H1 (cell line): ENCODE data around the gene ANKRD36B. TPM values are rescaled to one million over a fixed set of nuclear protein-coding genes. Genes with fewer than 3 reads are reported as not detected.
"Not testable (repeated sequence)": the region's sequence is repeated elsewhere in the genome, so short reads cannot be mapped to it uniquely, and the experiment has no call there.

Experiments used
- CTCF ChIA-PET: fragments of 300-600 bp; sonication (Branson Sonifier 250); formaldehyde crosslinking; loops from one replicate; lab custom pipeline; 2021; ENCODE audit not compliant: partially characterized antibody; lab: Charles Lee
- POLR2A ChIA-PET: fragments of 300-600 bp; sonication (Branson Sonifier 250); formaldehyde crosslinking; loops from one replicate; lab custom pipeline; 2021; ENCODE audit warnings: inconsistent platforms; ENCODE audit not compliant: partially characterized antibody; lab: Charles Lee
- DNase-seq, 2 experiments: peaks; one replicate each; pipeline versions ENCODE4 v3.0.0 to v3.0.0-alpha.2; 2010 to 2022; ENCODE audit warnings: low spot score in 2 of 2, low read depth in 1 of 2, mixed read lengths in 1 of 2
- FAIRE-seq: peaks from 2 replicates; lab custom pipeline; 2011; peaks lifted over from hg19 to GRCh38; lab: Jason Lieb, UNC
- H2AFZ ChIP-seq: 2 replicates; pipeline ENCODE4 v1.8.1; 2012; ENCODE audit warnings: low read length, inconsistent platforms
- H2AK5ac ChIP-seq: 2 replicates; pipeline ENCODE4 v1.6.1; 2013; ENCODE audit warnings: low read depth, low read length
- H2BK120ac ChIP-seq: replicated peaks from 2 replicates; pipeline ENCODE3; 2013; ENCODE audit warnings: low read depth, low read length, inconsistent platforms
- H2BK12ac ChIP-seq: 2 replicates; pipeline ENCODE4 v1.6.1; 2013; ENCODE audit warnings: low read depth, low read length
- H2BK15ac ChIP-seq: 2 replicates; pipeline ENCODE4 v1.6.1; 2013; ENCODE audit warnings: low read length
- H2BK20ac ChIP-seq: 2 replicates; pipeline ENCODE4 v1.6.1; 2013; ENCODE audit warnings: low read length
- H2BK5ac ChIP-seq: 2 replicates; pipeline ENCODE4 v1.6.1; 2013; ENCODE audit warnings: low read depth, low read length
- H3K14ac ChIP-seq: 2 replicates; pipeline ENCODE4 v1.6.1; 2013; ENCODE audit warnings: inconsistent platforms; ENCODE audit not compliant: insufficient read length
- H3K18ac ChIP-seq: 2 replicates; pipeline ENCODE4 v1.6.1; 2013; ENCODE audit warnings: low read length; ENCODE audit errors: extremely low read depth
- H3K23ac ChIP-seq: 2 replicates; pipeline ENCODE4 v1.6.1; 2013; ENCODE audit warnings: inconsistent platforms; ENCODE audit not compliant: insufficient read length
- H3K23me2 ChIP-seq: 2 replicates; pipeline ENCODE4 v1.6.1; 2013; ENCODE audit warnings: low read depth, low read length
- H3K27ac ChIP-seq: 2 replicates; pipeline ENCODE4 v1.6.1; 2011; ENCODE audit warnings: low read depth, low read length, inconsistent platforms
- H3K27me3 ChIP-seq, 4 experiments: replicated peaks in 1 of 4; 1 replicate in 1 of 4; 2 replicates in 3 of 4; pipeline versions ENCODE4 v1.6.1 to v1.8.1; 2011 to 2013; ENCODE audit warnings: low read length in 3 of 4, mild to moderate bottlenecking in 3 of 4, inconsistent platforms in 2 of 4, mixed read lengths in 2 of 4, moderate library complexity in 1 of 4; ENCODE audit not compliant: control insufficient read depth in 3 of 4, insufficient read depth in 3 of 4; ENCODE audit errors: extremely low read depth in 1 of 4
- H3K36me3 ChIP-seq, 4 experiments: 2 replicates each; pipeline versions ENCODE4 v1.6.1 to v1.8.1; 2011 to 2013; ENCODE audit warnings: mild to moderate bottlenecking in 4 of 4, low read length in 3 of 4, moderate library complexity in 2 of 4, control low read depth in 1 of 4, inconsistent platforms in 1 of 4; ENCODE audit not compliant: insufficient read depth in 4 of 4, control insufficient read depth in 2 of 4
- H3K4ac ChIP-seq: replicated peaks from 2 replicates; pipeline ENCODE3; 2013; ENCODE audit warnings: low read length, low read depth, mixed read lengths, inconsistent platforms; ENCODE audit not compliant: insufficient read length
- H3K4me1 ChIP-seq, 4 experiments: replicated peaks in 1 of 4; 1 replicate in 1 of 4; 2 replicates in 3 of 4; pipeline versions ENCODE4 v1.6.1 to v1.8.1; 2011 to 2013; ENCODE audit warnings: low read length in 3 of 4, inconsistent platforms in 2 of 4, mixed read lengths in 1 of 4; ENCODE audit not compliant: insufficient read depth in 4 of 4, control insufficient read depth in 3 of 4
- H3K4me2 ChIP-seq, 2 experiments: 2 replicates each; pipeline versions ENCODE4 v1.6.1 to v1.8.1; 2011 to 2013; ENCODE audit warnings: low read depth in 2 of 2, low read length in 2 of 2, control low read depth in 1 of 2, inconsistent platforms in 1 of 2, mild to moderate bottlenecking in 1 of 2; ENCODE audit not compliant: insufficient read depth in 1 of 2
- H3K4me3 ChIP-seq, 4 experiments: fragments of 200-600, 300-600 bp in 1 of 4; sonication (generic), shearing (Covaris generic), sonication (Bioruptor Twin) in 1 of 4; 2 replicates each; pipeline versions ENCODE4 v1.5.1 to v1.8.1; 2011 to 2016; ENCODE audit warnings: low read length in 4 of 4, low read depth in 3 of 4, control low read depth in 2 of 4, inconsistent platforms in 2 of 4, mild to moderate bottlenecking in 2 of 4, mixed read lengths in 1 of 4, moderate library complexity in 1 of 4; ENCODE audit not compliant: insufficient read depth in 2 of 4; ENCODE audit errors: extremely low read depth in 1 of 4
- H3K56ac ChIP-seq: replicated peaks from 2 replicates; pipeline ENCODE3; 2013; ENCODE audit warnings: low read depth, mild to moderate bottlenecking, mixed read lengths, low read length, inconsistent platforms; ENCODE audit not compliant: insufficient read length
- H3K79me1 ChIP-seq: 2 replicates; pipeline ENCODE4 v1.6.1; 2013; ENCODE audit warnings: low read depth, low read length, control low read depth
- H3K79me2 ChIP-seq, 2 experiments: 2 replicates each; pipeline versions ENCODE4 v1.6.1 to v1.8.1; 2012 to 2013; ENCODE audit warnings: low read length in 2 of 2, mild to moderate bottlenecking in 2 of 2, inconsistent platforms in 1 of 2; ENCODE audit not compliant: insufficient read depth in 2 of 2, control insufficient read depth in 1 of 2
- H3K9ac ChIP-seq, 4 experiments: replicated peaks in 1 of 4; 1 replicate in 1 of 4; 2 replicates in 3 of 4; pipeline versions ENCODE4 v1.6.1 to v1.8.1; 2011 to 2013; ENCODE audit warnings: low read depth in 3 of 4, low read length in 3 of 4, control low read depth in 2 of 4, mild to moderate bottlenecking in 2 of 4, moderate library complexity in 2 of 4, inconsistent platforms in 1 of 4; ENCODE audit errors: extremely low read depth in 1 of 4
- H3K9me3 ChIP-seq, 2 experiments: 2 replicates each; pipeline versions ENCODE4 v1.6.1 to v1.8.1; 2012 to 2013; ENCODE audit warnings: mild to moderate bottlenecking in 2 of 2, moderate library complexity in 2 of 2, control low read depth in 1 of 2, inconsistent platforms in 1 of 2, low read depth in 1 of 2, low read length in 1 of 2, mixed read lengths in 1 of 2; ENCODE audit not compliant: insufficient read depth in 2 of 2
- H4K20me1 ChIP-seq, 2 experiments: replicated peaks in 1 of 2; 2 replicates each; pipeline versions ENCODE3 to v1.8.1; 2011 to 2013; ENCODE audit warnings: inconsistent platforms in 2 of 2, low read length in 2 of 2, mild to moderate bottlenecking in 1 of 2; ENCODE audit not compliant: insufficient read depth in 2 of 2, control insufficient read depth in 1 of 2
- H4K5ac ChIP-seq: 2 replicates; pipeline ENCODE4 v1.6.1; 2013; ENCODE audit warnings: low read length, low read depth, mixed read lengths, inconsistent platforms; ENCODE audit not compliant: insufficient read length
- H4K8ac ChIP-seq: 2 replicates; pipeline ENCODE4 v1.8.0; 2013; ENCODE audit warnings: mild to moderate bottlenecking, moderate library complexity, low read length, inconsistent platforms; ENCODE audit not compliant: insufficient read depth; ENCODE audit errors: extremely low read depth
- H4K91ac ChIP-seq: replicated peaks from 2 replicates; pipeline ENCODE3; 2013; ENCODE audit warnings: low read length, mixed read lengths, inconsistent platforms; ENCODE audit not compliant: insufficient read length
- WGBS, 2 experiments: shearing (Covaris generic) in 1 of 2; methylation state at CpG; one replicate each; pipeline versions ENCODE4 v1.1.6 to v1.1.7; 2013 to 2015; ENCODE audit warnings: low lambda C conversion rate in 2 of 2, mixed read lengths in 2 of 2, inconsistent platforms in 1 of 2, low coverage in 1 of 2, missing lambda C conversion rate in 1 of 2; ENCODE audit not compliant: insufficient replicate concordance in 2 of 2, insufficient coverage in 1 of 2, insufficient read length in 1 of 2; ENCODE audit errors: extremely low coverage in 1 of 2, missing lambda C conversion rate in 1 of 2; 5-methylcytosine and 5-hydroxymethylcytosine counted together
- polyA plus RNA-seq, 7 experiments: library from polyadenylated mRNA; depleted of rRNA in 3 of 7; stranded (reverse) in 5 of 7; unstranded in 2 of 7; fragments of >200 nt in 5 of 7; fragments of 200-250 nt in 2 of 7; gene quantifications; 1 replicate in 5 of 7; 2 replicates in 1 of 7; 4 replicates in 1 of 7; pipeline versions ENCODE4 v1.2.1 to v1.2.3, GENCODE V29; 2011 to 2013; ENCODE audit warnings: missing spikeins in 2 of 7, mixed read lengths in 2 of 7
- total RNA-seq: library from RNA; stranded (reverse); fragmentation: NEBNext Ultra II Directional; extraction: Animal tissue kit (Norgen Biotek cat#: 25700); gene quantifications from 2 replicates; pipeline ENCODE4 v1.2.1, GENCODE V29; 2021

ANKRD36B gene
- total and polyA plus RNA-seq, 2 of the 8 experiments (the other 6 are each of a cell fraction or from before 2014, with no cell fraction given) = 2.4 to 8.5 TPM

GRCh38 chr2:97615746-97616145 is 26.1 kb upstream of the ANKRD36B start:
- POLR2A ChIA-PET, H3K4me3 ChIP-seq, H2BK12ac ChIP-seq, H3K18ac ChIP-seq, H2BK5ac ChIP-seq, H4K20me1 ChIP-seq, DNase-seq, H3K9ac ChIP-seq, H4K91ac ChIP-seq, H2BK20ac ChIP-seq, H3K23ac ChIP-seq, H3K27me3 ChIP-seq, H3K4ac ChIP-seq, H4K8ac ChIP-seq, H3K56ac ChIP-seq, CTCF ChIA-PET, H3K79me2 ChIP-seq, H2BK15ac ChIP-seq, H2AFZ ChIP-seq, H3K9me3 ChIP-seq, H3K79me1 ChIP-seq, H2AK5ac ChIP-seq, H3K14ac ChIP-seq, H4K5ac ChIP-seq, H3K4me1 ChIP-seq, H3K23me2 ChIP-seq, H3K36me3 ChIP-seq, FAIRE-seq, H3K4me2 ChIP-seq, H2BK120ac ChIP-seq, H3K27ac ChIP-seq: not testable (repeated sequence)
- WGBS, 2 experiments = 83% methylated on average over 1 of the region's 8 CpGs; no CpG with 5 or more reads in 1 of the 2 experiments

GRCh38 chr2:97611895-97612294 is 22.2 kb upstream of the ANKRD36B start:
- H3K14ac ChIP-seq, H2BK120ac ChIP-seq, H3K4me3 ChIP-seq, H3K18ac ChIP-seq, H4K91ac ChIP-seq, H3K4me1 ChIP-seq, H4K5ac ChIP-seq, H3K79me2 ChIP-seq, H3K4ac ChIP-seq, H3K27ac ChIP-seq, CTCF ChIA-PET, H2BK5ac ChIP-seq, H3K23me2 ChIP-seq, H4K20me1 ChIP-seq, H4K8ac ChIP-seq, H3K4me2 ChIP-seq, DNase-seq, H3K27me3 ChIP-seq, H3K56ac ChIP-seq, H3K9me3 ChIP-seq, H2BK12ac ChIP-seq, H3K9ac ChIP-seq, H2AFZ ChIP-seq, H2BK15ac ChIP-seq, H3K23ac ChIP-seq, H2BK20ac ChIP-seq, H3K36me3 ChIP-seq, POLR2A ChIA-PET, H3K79me1 ChIP-seq, H2AK5ac ChIP-seq, FAIRE-seq: not testable (repeated sequence)
- no CpG with 5 or more reads among the region's 7 CpGs for WGBS, 2 experiments
